Measurements from ENCODE around the gene OR14I1. TPM values are rescaled to one million over a fixed set of nuclear protein-coding genes. Genes with fewer than 3 reads are reported as not detected.

Gene OR14I1
- total RNA-seq, 1 donor: not detected

- Histone ChIP-seq H2AFZ (ENCODE audit: low read length) (no peak overlapping the region), H3K79me2 (ENCODE audit: insufficient read depth, low read length) (no peaks in the 10 kb centered on the region), H3K36me3 (ENCODE audit: insufficient read depth, low read length) (no peaks in the 10 kb centered on the region), H3K9me3 (ENCODE audit: low read depth, low read length) (no peaks in the 10 kb centered on the region), H4K20me1 (ENCODE audit: insufficient read depth, low read length) (no peaks in the 10 kb centered on the region), H3K27ac (ENCODE audit: low read depth, low read length) (no peak overlapping the region), H3K4me3 (ENCODE audit: insufficient read depth, low read length) (no peak overlapping the region), H3K4me2 (ENCODE audit: insufficient read depth, low read length) (no peak overlapping the region), H3K4me1 (ENCODE audit: insufficient read depth, low read length) (no peaks in the 10 kb centered on the region), H3K27me3 (ENCODE audit: insufficient read depth, low read length) (no peaks in the 10 kb centered on the region)
- no peak for DNase-seq (ENCODE audit: insufficient read length, low spot score, missing footprints)
- TF ChIP-seq, protein P1, sequence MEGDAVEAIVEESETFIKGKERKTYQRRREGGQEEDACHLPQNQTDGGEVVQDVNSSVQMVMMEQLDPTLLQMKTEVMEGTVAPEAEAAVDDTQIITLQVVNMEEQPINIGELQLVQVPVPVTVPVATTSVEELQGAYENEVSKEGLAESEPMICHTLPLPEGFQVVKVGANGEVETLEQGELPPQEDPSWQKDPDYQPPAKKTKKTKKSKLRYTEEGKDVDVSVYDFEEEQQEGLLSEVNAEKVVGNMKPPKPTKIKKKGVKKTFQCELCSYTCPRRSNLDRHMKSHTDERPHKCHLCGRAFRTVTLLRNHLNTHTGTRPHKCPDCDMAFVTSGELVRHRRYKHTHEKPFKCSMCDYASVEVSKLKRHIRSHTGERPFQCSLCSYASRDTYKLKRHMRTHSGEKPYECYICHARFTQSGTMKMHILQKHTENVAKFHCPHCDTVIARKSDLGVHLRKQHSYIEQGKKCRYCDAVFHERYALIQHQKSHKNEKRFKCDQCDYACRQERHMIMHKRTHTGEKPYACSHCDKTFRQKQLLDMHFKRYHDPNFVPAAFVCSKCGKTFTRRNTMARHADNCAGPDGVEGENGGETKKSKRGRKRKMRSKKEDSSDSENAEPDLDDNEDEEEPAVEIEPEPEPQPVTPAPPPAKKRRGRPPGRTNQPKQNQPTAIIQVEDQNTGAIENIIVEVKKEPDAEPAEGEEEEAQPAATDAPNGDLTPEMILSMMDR (IDR thresholded peaks at IDR 0.05; ENCODE audit: extremely low read depth, low read depth, low read length): no peak
Observed at GRCh38 chr1:248748211-248748610, 45.6 kb upstream of the OR14I1 start.

- no peaks in the 10 kb centered on the region for H3K9me3 ChIP-seq (ENCODE audit: low read depth, low read length)
- no peaks in the 10 kb centered on the region for H3K4me1 ChIP-seq (ENCODE audit: insufficient read depth, low read length)
- no peak overlapping the region for H3K4me2 ChIP-seq (ENCODE audit: insufficient read depth, low read length)
- no peaks in the 10 kb centered on the region for H4K20me1 ChIP-seq (ENCODE audit: insufficient read depth, low read length)
- H3K36me3 ChIP-seq (ENCODE audit: insufficient read depth, low read length): no peaks in the 10 kb centered on the region
- H3K79me2 ChIP-seq (ENCODE audit: insufficient read depth, low read length): no peaks in the 10 kb centered on the region
- H3K27me3 ChIP-seq (ENCODE audit: insufficient read depth, low read length): no peaks in the 10 kb centered on the region
- H3K27ac ChIP-seq (ENCODE audit: low read depth, low read length): no peak overlapping the region
- no peak for DNase-seq (ENCODE audit: insufficient read length, low spot score, missing footprints)
- H2AFZ ChIP-seq (ENCODE audit: low read length): no peak overlapping the region
- TF ChIP-seq, protein P1 (IDR thresholded peaks at IDR 0.05; ENCODE audit: extremely low read depth, low read depth, low read length): no peak
- H3K4me3 ChIP-seq (ENCODE audit: insufficient read depth, low read length): no peak overlapping the region
Observed at GRCh38 chr1:248740876-248741275, 38.3 kb upstream of the OR14I1 start.

- Histone ChIP-seq H3K4me3 (ENCODE audit: insufficient read depth, low read length) (no peak overlapping the region), H3K27me3 (ENCODE audit: insufficient read depth, low read length) (no peaks in the 10 kb centered on the region), H3K9me3 (ENCODE audit: low read depth, low read length) (no peaks in the 10 kb centered on the region), H3K27ac (ENCODE audit: low read depth, low read length) (no peak overlapping the region), H2AFZ (ENCODE audit: low read length) (no peak overlapping the region), H3K36me3 (ENCODE audit: insufficient read depth, low read length) (no peaks in the 10 kb centered on the region), H3K4me2 (ENCODE audit: insufficient read depth, low read length) (no peak overlapping the region), H3K79me2 (ENCODE audit: insufficient read depth, low read length) (no peaks in the 10 kb centered on the region), H4K20me1 (ENCODE audit: insufficient read depth, low read length) (no peaks in the 10 kb centered on the region), H3K4me1 (ENCODE audit: insufficient read depth, low read length) (no peaks in the 10 kb centered on the region)
- TF ChIP-seq, protein P1 (IDR thresholded peaks at IDR 0.05; ENCODE audit: extremely low read depth, low read depth, low read length): no peak
- DNase-seq (ENCODE audit: insufficient read length, low spot score, missing footprints): no peak
Observed at GRCh38 chr1:248739572-248740205, 37.1 kb upstream of the OR14I1 start.

DNA sequence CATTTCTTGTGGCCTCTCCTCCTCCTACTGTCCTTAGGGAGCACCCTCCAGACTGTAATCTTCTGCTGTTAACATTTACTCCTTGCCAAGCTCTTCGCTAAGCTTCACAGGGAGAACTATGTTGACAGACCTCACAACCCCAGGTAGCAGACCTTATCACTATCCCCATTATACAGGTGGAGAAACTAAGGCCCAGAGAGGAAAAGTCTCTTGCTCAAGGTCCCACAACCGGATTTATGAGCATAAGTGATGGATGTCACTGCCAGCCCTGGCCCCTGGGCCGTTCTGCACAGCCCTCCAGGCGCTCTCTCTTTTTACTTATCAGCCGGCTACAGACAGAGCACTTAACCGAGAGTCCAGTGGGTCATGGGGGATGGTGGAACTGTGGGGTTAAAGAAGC, 34.9 kb upstream of the OR14I1 start:
- Histone ChIP-seq H3K9me3 (ENCODE audit: low read depth, low read length) (no peaks in the 10 kb centered on the region), H3K36me3 (ENCODE audit: insufficient read depth, low read length) (no peaks in the 10 kb centered on the region), H3K79me2 (ENCODE audit: insufficient read depth, low read length) (no peaks in the 10 kb centered on the region), H3K4me3 (ENCODE audit: insufficient read depth, low read length) (no peak overlapping the region), H4K20me1 (ENCODE audit: insufficient read depth, low read length) (no peaks in the 10 kb centered on the region), H2AFZ (ENCODE audit: low read length) (no peak overlapping the region), H3K4me1 (ENCODE audit: insufficient read depth, low read length) (no peaks in the 10 kb centered on the region), H3K27me3 (ENCODE audit: insufficient read depth, low read length) (no peaks in the 10 kb centered on the region), H3K27ac (ENCODE audit: low read depth, low read length) (no peak overlapping the region), H3K4me2 (ENCODE audit: insufficient read depth, low read length) (no peak overlapping the region)
- no peak for DNase-seq (ENCODE audit: insufficient read length, low spot score, missing footprints)
- TF ChIP-seq, protein P1 (IDR thresholded peaks at IDR 0.05; ENCODE audit: extremely low read depth, low read depth, low read length): no peak

All from osteoblast (primary cell).